ENCODE measurements around the gene NAA80. TPM values are rescaled to one million over a fixed set of nuclear protein-coding genes. Genes with fewer than 3 reads are reported as not detected.
"Not testable (repeated sequence)": the region's sequence is repeated elsewhere in the genome, so short reads cannot be mapped to it uniquely, and the experiment has no call there.

Gene NAA80
- total RNA-seq, 1 donor from 2014 or later: 6.3 TPM

DNA sequence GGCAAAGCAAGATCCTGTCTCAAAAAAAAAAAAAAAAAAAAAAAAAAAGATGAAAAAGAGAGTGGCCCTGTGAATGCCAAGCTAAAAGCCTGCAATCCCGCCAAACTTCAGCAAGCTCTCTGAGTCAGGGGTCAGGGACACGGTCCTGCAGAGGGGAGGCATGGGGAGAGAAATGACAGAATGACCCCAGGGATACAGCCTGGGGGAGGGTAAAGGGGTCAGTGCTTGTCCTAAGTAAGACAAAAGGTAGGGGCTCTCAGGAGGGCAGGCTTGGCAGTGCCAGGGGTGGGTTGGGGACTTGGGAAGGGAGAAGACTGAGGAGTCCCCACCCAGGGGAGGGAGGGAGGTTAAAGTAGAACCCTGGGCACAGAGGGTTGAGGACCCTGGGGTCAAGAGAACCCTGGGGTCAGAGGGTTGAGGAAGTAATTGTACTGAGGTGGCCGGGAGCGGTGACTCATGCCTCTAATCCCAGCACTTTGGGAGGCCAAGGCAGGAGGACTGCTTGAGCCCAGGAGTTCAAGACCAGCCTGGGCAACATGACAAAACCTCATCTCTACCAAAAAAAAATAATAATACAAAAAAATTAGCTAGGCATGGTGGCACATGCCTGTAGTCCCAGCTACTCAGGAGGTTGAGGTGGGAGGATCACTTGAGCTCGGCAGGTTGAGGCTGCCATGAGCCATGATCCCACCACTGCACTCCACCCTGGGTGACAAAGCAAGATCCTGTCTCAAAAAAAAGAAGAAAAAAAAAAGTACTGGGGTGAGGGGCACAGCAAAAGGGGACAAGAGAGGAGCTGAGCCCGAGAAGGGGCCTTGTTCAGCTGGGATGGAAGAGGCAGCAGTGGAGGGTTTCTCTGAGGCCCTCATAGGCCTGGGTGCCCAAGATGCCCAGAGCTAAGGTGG, 35.5 kb downstream of the NAA80 start:
- Histone ChIP-seq H4K20me1 (ENCODE audit: insufficient read depth, low read length) (no peaks in the 10 kb centered on the region), H3K4me3 (ENCODE audit: insufficient read depth, low read depth, low read length) (no peak overlapping the region), H3K36me3 (ENCODE audit: insufficient read depth, low read length) (peaks cover 3% of the 10 kb centered on the region), H3K4me2 (ENCODE audit: low read length) (peak overlapping the region; percentile 67), H3K9ac (ENCODE audit: low read length) (peak overlapping the region; percentile 34), H2AFZ (ENCODE audit: low read depth, low read length) (no peak overlapping the region), H3K27ac (ENCODE audit: low read depth, low read length) (peak overlapping the region; percentile 59), H3K79me2 (ENCODE audit: insufficient read depth, low read length) (no peaks in the 10 kb centered on the region), H3K9me3 (ENCODE audit: insufficient read depth, low read depth, low read length) (no peaks in the 10 kb centered on the region), H3K27me3 (ENCODE audit: insufficient read depth, low read length) (no peaks in the 10 kb centered on the region), H3K4me1 (ENCODE audit: insufficient read depth, low read length) (peaks cover 40% of the 10 kb centered on the region)
- Mint-ChIP-seq H3K9me3 (ENCODE audit: unreplicated experiment) (no peaks in the 10 kb centered on the region), H3K27me3 (ENCODE audit: low read depth, unreplicated experiment) (peaks cover 2% of the 10 kb centered on the region), H3K27ac (ENCODE audit: unreplicated experiment) (peak overlapping the region; percentile 20), H3K4me1 (ENCODE audit: low read depth, unreplicated experiment) (peaks cover 23% of the 10 kb centered on the region), H3K4me3 (ENCODE audit: unreplicated experiment) (no peak overlapping the region), H3K36me3 (ENCODE audit: low read depth, unreplicated experiment) (no peaks in the 10 kb centered on the region)
- TF ChIP-seq EZH2 (IDR thresholded peaks at IDR 0.05; ENCODE audit: insufficient read depth, low read length) (no peak), CTCF (IDR thresholded peaks at IDR 0.05; ENCODE audit: insufficient read depth, low read depth, low read length) (no peak)
- no peak for FAIRE-seq
- no peak for DNase-seq (ENCODE audit: low read depth)

- H3K4me1 Mint-ChIP-seq (ENCODE audit: low read depth, unreplicated experiment): peaks cover 24% of the 10 kb centered on the region
These were observed 36.4 kb downstream of the NAA80 start for GRCh38 chr3:50262778-50263177.

DNA sequence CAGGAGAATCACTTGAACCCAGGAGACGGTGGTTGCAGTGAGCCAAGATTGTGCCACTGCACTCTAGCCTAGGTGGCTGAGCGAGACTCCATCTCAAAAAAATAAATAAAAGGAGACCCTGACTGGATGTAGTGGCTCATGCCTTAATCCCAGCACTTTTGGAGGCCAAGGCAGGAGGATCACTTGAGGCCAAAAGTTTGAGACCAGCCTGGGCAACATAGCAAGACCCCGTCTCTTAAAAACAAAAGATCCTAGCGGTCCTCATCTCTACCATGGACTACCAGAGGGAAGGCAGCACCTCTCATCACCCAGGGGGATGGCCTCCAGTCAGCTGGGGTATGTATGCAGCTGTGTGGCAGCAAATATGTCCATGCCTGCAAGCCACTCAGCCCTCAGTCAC, 37.0 kb downstream of the NAA80 start:
- H3K27ac Mint-ChIP-seq (ENCODE audit: unreplicated experiment): peak overlapping the region; percentile 41
- H3K4me1 Mint-ChIP-seq (ENCODE audit: low read depth, unreplicated experiment): peaks cover 25% of the 10 kb centered on the region

More at GRCh38 chr3:50262778-50263177, 36.4 kb downstream of the NAA80 start:
- no peak overlapping the region for H3K4me2 ChIP-seq (ENCODE audit: low read length)
- no peak overlapping the region for H2AFZ ChIP-seq (ENCODE audit: low read depth, low read length)
- no peaks in the 10 kb centered on the region for H4K20me1 ChIP-seq (ENCODE audit: insufficient read depth, low read length)
- Mint-ChIP-seq H3K9me3 (ENCODE audit: unreplicated experiment) (no peaks in the 10 kb centered on the region), H3K36me3 (ENCODE audit: low read depth, unreplicated experiment) (peaks cover 5% of the 10 kb centered on the region), H3K27ac (ENCODE audit: unreplicated experiment) (no peak overlapping the region), H3K4me3 (ENCODE audit: unreplicated experiment) (no peak overlapping the region), H3K27me3 (ENCODE audit: low read depth, unreplicated experiment) (no peaks in the 10 kb centered on the region)
- H3K4me3 ChIP-seq (ENCODE audit: insufficient read depth, low read depth, low read length): no peak overlapping the region
- H3K4me1 ChIP-seq (ENCODE audit: insufficient read depth, low read length): peaks cover 39% of the 10 kb centered on the region
- H3K9ac ChIP-seq (ENCODE audit: low read length): no peak overlapping the region
- no peak for FAIRE-seq
- H3K27me3 ChIP-seq (ENCODE audit: insufficient read depth, low read length): no peaks in the 10 kb centered on the region
- DNase-seq (ENCODE audit: low read depth): no peak
- no peak overlapping the region for H3K27ac ChIP-seq (ENCODE audit: low read depth, low read length)
- no peaks in the 10 kb centered on the region for H3K9me3 ChIP-seq (ENCODE audit: insufficient read depth, low read depth, low read length)
- peaks cover 7% of the 10 kb centered on the region for H3K36me3 ChIP-seq (ENCODE audit: insufficient read depth, low read length)
- H3K79me2 ChIP-seq (ENCODE audit: insufficient read depth, low read length): no peaks in the 10 kb centered on the region
- TF ChIP-seq CTCF (IDR thresholded peaks at IDR 0.05; ENCODE audit: insufficient read depth, low read depth, low read length): no peak
- TF ChIP-seq EZH2 (IDR thresholded peaks at IDR 0.05; ENCODE audit: insufficient read depth, low read length): no peak

More for the DNA sequence above, 37.0 kb downstream of the NAA80 start:
- H3K4me2 ChIP-seq (ENCODE audit: low read length); H2AFZ ChIP-seq (ENCODE audit: low read depth, low read length); H3K4me3 ChIP-seq (ENCODE audit: insufficient read depth, low read depth, low read length); H3K9me3 ChIP-seq (ENCODE audit: insufficient read depth, low read depth, low read length); H3K27me3 Mint-ChIP-seq (ENCODE audit: low read depth, unreplicated experiment); FAIRE-seq; H3K9ac ChIP-seq (ENCODE audit: low read length); H3K79me2 ChIP-seq (ENCODE audit: insufficient read depth, low read length); H3K36me3 ChIP-seq (ENCODE audit: insufficient read depth, low read length); H3K9me3 Mint-ChIP-seq (ENCODE audit: unreplicated experiment); H4K20me1 ChIP-seq (ENCODE audit: insufficient read depth, low read length); H3K36me3 Mint-ChIP-seq (ENCODE audit: low read depth, unreplicated experiment); H3K27me3 ChIP-seq (ENCODE audit: insufficient read depth, low read length); H3K4me3 Mint-ChIP-seq (ENCODE audit: unreplicated experiment); H3K27ac ChIP-seq (ENCODE audit: low read depth, low read length); DNase-seq (ENCODE audit: low read depth): not testable (repeated sequence)
- peaks cover 38% of the 10 kb centered on the region for H3K4me1 ChIP-seq (ENCODE audit: insufficient read depth, low read length)

Measured in astrocyte (in vitro differentiated cells and primary cell).